Testis (tissue), 2 donors: ENCODE measurements around the gene LIM2.

Experiments
- CTCF ChIP-seq, 3 experiments: fragments of 450-650 bp in 2 of 3; fragments of 200-600 bp in 1 of 3; sonication (generic) in 1 of 3; IDR thresholded peaks; one replicate each; pipeline ENCODE4 v1.5.1; 2016 to 2019; ENCODE audit warnings: antibody characterized with exemption in 3 of 3, mild to moderate bottlenecking in 2 of 3, moderate library complexity in 1 of 3
- POLR2A ChIP-seq: fragments of 450-650 bp; IDR thresholded peaks from one replicate; pipeline ENCODE4 v1.6.1; 2017; ENCODE audit warnings: antibody characterized with exemption, mild to moderate bottlenecking, moderate library complexity

- TF ChIP-seq CTCF (IDR thresholded peaks at IDR 0.05), result no peak
- no peak for TF ChIP-seq POLR2A
Measured at GRCh38 chr19:51346742-51347141, 41.0 kb downstream of the LIM2 start.
